GM12892 (cell line): ENCODE results near the gene PTTG1.

Experiments used
- DNase-seq: peaks from one replicate; pipeline ENCODE4 v3.0.0; 2011; ENCODE audit not compliant: insufficient read length
- FAIRE-seq: peaks from 2 replicates; lab custom pipeline; 2011; peaks lifted over from hg19 to GRCh38; lab: Jason Lieb, UNC
- POLR2A ChIP-seq: IDR thresholded peaks from 2 replicates; pipeline ENCODE4 v1.6.1; 2011; ENCODE audit warnings: low read depth, low read length, control low read depth
- POLR2AphosphoS5 ChIP-seq: IDR thresholded peaks from 2 replicates; pipeline ENCODE4 v1.6.1; 2011; ENCODE audit warnings: low read depth, low read length, control low read depth
- TAF1 ChIP-seq: IDR thresholded peaks from 2 replicates; pipeline ENCODE4 v1.6.1; 2011; ENCODE audit warnings: low read depth, mild to moderate bottlenecking, control low read depth, low read length, borderline replicate concordance

PTTG1 gene

DNA sequence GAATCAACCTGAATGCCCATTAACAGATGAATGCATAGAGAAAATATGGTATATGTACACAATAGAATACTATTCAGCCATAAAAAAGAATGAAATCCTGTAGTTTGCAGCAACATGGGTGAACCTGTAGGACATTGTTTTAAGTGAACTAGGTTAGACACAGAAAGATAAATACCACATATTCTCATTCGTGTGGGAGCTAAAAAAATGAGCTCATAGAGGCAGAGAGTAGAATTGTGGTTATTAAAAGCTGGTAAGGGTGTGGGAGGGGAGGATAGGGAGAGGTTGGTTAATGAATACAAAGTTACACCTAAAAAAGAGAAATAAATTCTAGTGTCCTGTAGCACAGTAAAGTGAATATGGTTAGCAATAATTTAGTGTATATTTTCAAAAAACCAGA is 23.5 kb downstream of the PTTG1 start:
- FAIRE-seq (peak; percentile 27), DNase-seq (no peak)
- no peak for TF ChIP-seq TAF1
- TF ChIP-seq POLR2A: no peak
- no peak for TF ChIP-seq POLR2AphosphoS5

- FAIRE-seq: no peak
- DNase-seq: no peak
- TF ChIP-seq POLR2AphosphoS5 (no peak), POLR2A (no peak), TAF1 (no peak)
Measured at GRCh38 chr5:160445751-160446150, 24.1 kb downstream of the PTTG1 start.

DNA sequence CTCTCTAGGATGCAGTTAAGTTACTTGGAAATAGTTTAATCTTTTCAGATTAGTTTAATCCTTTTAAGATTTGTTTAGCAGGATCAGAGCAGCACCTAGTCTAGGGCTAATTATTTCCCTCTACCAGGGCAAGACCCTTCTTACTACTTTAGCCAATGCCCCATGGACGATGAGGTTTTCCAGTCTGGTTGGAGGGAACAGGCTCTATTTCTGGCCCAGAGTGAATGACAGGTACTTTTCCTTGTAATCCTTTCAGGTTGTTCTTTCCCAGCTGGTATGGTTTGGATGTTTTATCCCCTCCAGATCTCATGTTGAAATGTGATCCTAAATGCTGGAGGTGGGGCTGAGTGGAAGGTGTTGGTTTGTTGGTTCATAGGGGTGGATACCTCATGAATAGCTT is 27.2 kb downstream of the PTTG1 start:
- DNase-seq (no peak), FAIRE-seq (no peak)
- TF ChIP-seq POLR2AphosphoS5 (no peak), POLR2A (no peak), TAF1 (no peak)

GRCh38 chr5:160449458-160449857 is 27.8 kb downstream of the PTTG1 start:
- FAIRE-seq (peak; percentile 17), DNase-seq (no peak)
- TF ChIP-seq POLR2A (no peak), TAF1 (no peak), POLR2AphosphoS5 (no peak)

DNA sequence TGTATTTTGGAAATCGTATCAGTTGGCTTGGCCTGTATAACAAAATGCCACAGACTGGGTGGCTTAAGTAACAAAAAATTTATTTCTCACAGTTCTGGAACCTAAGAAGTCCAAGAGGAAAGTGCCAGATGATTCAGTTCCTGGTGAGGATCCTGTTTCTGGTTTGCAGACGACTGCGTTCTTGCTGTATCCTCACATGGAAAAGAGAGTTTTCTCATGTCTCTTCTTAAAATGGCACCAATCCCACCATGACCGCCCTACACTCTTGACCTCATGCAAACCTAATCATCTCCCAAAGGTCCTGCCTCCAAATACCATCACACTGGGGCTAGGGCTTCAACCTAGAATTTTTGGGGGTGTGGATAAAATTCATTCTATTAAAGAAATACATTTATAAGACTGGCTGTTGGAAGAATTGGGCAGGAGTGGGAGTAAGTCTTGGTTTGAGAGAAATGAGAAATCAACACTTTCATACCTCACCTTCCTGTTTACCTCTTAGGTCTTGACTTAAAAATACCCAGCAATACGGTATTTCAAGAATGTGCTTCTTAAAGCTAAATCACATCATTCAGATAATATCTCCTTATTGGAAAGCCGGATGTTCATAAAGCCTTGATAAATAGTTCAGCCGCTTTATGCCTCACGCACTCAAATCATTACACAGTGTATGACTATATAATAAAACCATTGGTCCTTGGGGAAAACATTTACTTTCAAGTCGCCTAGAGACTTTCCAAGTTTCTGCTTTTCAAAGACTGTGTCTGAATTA is 28.7 kb downstream of the PTTG1 start:
- no peak for TF ChIP-seq POLR2A
- no peak for TF ChIP-seq TAF1
- TF ChIP-seq POLR2AphosphoS5: no peak
- FAIRE-seq (peak; percentile 50), DNase-seq (no peak)

GRCh38 chr5:160451281-160451680 is 29.6 kb downstream of the PTTG1 start:
- FAIRE-seq (peak; percentile 78), DNase-seq (no peak)
- TF ChIP-seq POLR2AphosphoS5: no peak

- DNase-seq (no peak), FAIRE-seq (no peak)
- no peak for TF ChIP-seq POLR2AphosphoS5
- no peak for TF ChIP-seq POLR2A
- TF ChIP-seq TAF1: no peak
Measured at GRCh38 chr5:160452036-160452435, 30.4 kb downstream of the PTTG1 start.

DNA sequence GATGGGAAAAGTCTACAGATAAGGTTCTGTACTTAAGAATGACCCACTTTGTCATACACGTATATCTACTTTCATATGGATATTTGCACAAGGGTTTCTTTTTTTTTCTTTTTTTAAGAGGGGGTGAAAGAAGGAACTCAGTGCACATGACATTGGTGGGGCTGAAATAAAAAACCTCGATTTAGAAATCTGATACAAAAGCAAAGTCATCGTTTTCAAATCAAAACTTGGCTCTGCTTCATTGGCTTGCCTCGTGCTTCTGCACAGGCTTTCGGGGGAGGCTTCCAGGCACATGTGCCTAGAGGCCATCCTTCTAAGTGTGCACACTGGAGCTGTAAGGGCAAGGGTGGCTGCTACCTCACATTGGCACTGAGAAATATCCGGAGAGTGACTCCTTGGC is 31.1 kb downstream of the PTTG1 start:
- FAIRE-seq (no peak), DNase-seq (no peak)
- TF ChIP-seq POLR2AphosphoS5: no peak
- no peak for TF ChIP-seq TAF1
- no peak for TF ChIP-seq POLR2A

DNA sequence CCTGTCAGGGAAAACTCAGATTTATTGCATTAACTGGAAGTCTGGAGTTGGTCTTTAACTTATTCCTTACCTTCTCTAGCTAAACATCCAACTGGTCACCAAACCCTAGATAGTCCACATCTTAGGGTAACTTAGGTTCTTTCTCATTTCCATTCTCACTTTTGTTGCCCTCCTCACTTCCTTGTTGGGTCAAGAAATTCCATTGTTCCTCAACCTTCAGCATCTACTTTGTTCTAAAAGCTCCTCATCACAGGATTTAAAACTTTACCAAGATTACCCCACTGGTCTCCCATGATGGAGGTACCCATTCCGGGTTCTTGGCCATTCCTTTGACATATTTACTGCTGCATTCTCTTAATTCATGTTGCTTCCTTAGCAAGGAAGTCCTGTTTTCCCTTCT is 32.1 kb downstream of the PTTG1 start:
- FAIRE-seq (peak; percentile 51), DNase-seq (no peak)
- no peak for TF ChIP-seq POLR2AphosphoS5
- no peak for TF ChIP-seq TAF1
- TF ChIP-seq POLR2A: no peak

DNA sequence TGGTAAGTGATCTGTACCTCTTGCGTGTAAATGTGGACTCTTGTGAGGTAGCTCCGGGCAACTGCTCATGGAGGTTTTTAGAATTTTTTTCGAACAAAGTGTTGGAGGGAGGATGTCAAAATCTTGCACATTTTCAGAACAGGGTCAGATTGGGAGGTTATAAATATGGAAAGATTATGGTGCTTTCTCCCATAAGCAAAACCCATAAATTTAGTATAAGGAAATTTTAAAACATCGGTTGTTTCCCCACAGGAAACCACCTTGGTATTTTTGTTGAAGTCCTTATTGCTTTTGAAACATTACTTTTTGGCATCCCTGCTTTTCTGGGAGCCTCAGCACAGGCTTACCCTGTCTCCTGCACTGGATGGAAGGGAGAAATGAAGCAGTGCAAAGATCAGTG is 33.9 kb downstream of the PTTG1 start:
- DNase-seq (no peak), FAIRE-seq (peak; percentile 17)
- no peak for TF ChIP-seq TAF1
- TF ChIP-seq POLR2AphosphoS5: no peak
- TF ChIP-seq POLR2A: no peak

DNA sequence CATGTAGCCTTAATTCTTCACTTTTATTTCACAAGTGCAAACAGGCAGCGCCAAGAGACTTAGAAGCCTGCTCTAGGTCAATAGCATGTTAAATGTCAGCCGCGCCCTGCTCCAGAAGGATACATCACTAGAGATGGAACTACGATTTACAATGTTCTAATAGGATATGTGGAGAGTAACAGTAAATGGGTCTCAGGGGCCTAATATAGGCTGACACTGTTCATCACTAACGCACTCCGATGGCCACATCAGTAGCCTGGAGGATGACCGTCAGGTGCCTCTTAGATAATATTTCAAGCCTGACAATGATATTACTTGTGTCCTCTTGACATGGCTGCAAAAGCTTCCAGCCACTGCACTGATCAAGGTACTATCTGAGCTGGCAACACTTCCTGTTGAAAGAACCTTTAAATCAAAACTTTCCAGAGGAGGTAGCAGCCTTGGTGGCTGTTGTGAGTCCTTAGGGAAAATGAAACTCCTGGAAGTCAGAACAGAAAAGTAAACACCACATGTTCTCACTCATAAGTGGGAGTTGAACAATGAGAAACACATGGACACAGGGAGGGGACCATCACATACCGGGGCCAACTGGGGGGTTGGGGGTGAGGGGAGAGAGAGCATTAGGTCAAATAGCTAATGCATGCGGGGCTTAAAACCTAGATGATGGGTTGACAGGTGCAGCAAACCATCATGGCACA is 35.0 kb downstream of the PTTG1 start:
- DNase-seq (no peak), FAIRE-seq (no peak)
- TF ChIP-seq TAF1 (no peak), POLR2A (no peak), POLR2AphosphoS5 (no peak)

DNA sequence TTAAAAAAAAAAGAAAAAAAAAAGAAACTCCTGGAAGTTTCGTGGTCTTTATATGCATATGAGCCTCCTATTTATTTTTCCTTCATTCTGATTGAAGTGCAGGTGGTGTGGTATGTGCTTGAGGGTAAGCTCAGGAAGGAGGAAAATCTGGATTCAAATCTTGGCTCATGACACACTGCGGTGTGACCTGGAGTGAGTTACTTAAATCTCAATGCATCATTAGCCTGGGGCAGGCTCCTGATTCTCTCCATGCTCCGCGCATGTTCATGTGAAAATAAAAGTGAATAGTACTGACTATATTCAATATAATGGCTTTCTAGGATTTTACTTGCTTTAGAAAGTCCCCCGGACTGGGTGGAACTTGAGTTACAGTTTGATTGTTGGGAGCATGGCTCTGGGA is 35.6 kb downstream of the PTTG1 start:
- no peak for TF ChIP-seq POLR2A
- TF ChIP-seq POLR2AphosphoS5: no peak
- TF ChIP-seq TAF1: no peak
- no peak for DNase-seq
- no peak for FAIRE-seq
